ENCODE results near the gene SMIM36. TPM values are rescaled to one million over a fixed set of nuclear protein-coding genes. Genes with fewer than 3 reads are reported as not detected.

Gene SMIM36
- total and polyA plus RNA-seq, 2 experiments from 2014 or later: not detected

DNA sequence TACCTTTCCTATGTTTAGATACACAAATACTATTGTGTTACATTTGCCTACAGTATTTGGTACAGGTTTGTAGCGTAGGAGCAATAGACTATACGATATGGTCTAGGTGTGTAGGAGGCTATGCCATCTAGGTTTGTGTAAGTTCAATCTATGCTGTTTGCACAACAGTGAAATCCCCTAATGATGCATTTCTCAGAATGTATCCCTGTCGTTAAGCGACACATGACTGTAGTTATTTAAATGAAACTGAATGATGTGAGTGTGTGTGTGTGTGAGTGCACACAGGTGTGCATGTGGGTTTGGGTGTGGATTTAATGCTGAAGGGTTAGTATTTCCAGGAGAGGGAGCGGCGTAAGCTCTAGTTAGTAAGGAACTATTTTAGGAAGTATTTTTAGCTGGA, 34.6 kb upstream of the SMIM36 start:
- no peak for TF ChIP-seq POLR2AphosphoS5 (IDR thresholded peaks at IDR 0.05; ENCODE audit: low read depth)
- no peak for TF ChIP-seq ZNF331 (CRISPR knock-in tag; IDR thresholded peaks at IDR 0.05; ENCODE audit: low read depth)
- TF ChIP-seq CREB1 (CRISPR knock-in tag; IDR thresholded peaks at IDR 0.05; ENCODE audit: low read depth): no peak
- no peak for TF ChIP-seq EZH2phosphoT487 (IDR thresholded peaks at IDR 0.05; ENCODE audit: unreplicated experiment)
- no peak for TF ChIP-seq JUNB (IDR thresholded peaks at IDR 0.05; ENCODE audit: unreplicated experiment)
- TF ChIP-seq REST (IDR thresholded peaks at IDR 0.05; ENCODE audit: unreplicated experiment): no peak
- no peak for TF ChIP-seq STAT1 (IDR thresholded peaks at IDR 0.05; ENCODE audit: unreplicated experiment)
- no peak for TF ChIP-seq EZH2 (IDR thresholded peaks at IDR 0.05; ENCODE audit: low read depth, unreplicated experiment)
- TF ChIP-seq NANOG (IDR thresholded peaks at IDR 0.05; ENCODE audit: borderline replicate concordance): no peak
- TF ChIP-seq ZNF114 (CRISPR knock-in tag; IDR thresholded peaks at IDR 0.05): no peak
- TF ChIP-seq, protein P1, sequence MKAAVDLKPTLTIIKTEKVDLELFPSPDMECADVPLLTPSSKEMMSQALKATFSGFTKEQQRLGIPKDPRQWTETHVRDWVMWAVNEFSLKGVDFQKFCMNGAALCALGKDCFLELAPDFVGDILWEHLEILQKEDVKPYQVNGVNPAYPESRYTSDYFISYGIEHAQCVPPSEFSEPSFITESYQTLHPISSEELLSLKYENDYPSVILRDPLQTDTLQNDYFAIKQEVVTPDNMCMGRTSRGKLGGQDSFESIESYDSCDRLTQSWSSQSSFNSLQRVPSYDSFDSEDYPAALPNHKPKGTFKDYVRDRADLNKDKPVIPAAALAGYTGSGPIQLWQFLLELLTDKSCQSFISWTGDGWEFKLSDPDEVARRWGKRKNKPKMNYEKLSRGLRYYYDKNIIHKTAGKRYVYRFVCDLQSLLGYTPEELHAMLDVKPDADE (IDR thresholded peaks at IDR 0.05): no peak
- TF ChIP-seq, protein P2, sequence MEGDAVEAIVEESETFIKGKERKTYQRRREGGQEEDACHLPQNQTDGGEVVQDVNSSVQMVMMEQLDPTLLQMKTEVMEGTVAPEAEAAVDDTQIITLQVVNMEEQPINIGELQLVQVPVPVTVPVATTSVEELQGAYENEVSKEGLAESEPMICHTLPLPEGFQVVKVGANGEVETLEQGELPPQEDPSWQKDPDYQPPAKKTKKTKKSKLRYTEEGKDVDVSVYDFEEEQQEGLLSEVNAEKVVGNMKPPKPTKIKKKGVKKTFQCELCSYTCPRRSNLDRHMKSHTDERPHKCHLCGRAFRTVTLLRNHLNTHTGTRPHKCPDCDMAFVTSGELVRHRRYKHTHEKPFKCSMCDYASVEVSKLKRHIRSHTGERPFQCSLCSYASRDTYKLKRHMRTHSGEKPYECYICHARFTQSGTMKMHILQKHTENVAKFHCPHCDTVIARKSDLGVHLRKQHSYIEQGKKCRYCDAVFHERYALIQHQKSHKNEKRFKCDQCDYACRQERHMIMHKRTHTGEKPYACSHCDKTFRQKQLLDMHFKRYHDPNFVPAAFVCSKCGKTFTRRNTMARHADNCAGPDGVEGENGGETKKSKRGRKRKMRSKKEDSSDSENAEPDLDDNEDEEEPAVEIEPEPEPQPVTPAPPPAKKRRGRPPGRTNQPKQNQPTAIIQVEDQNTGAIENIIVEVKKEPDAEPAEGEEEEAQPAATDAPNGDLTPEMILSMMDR (conservative IDR thresholded peaks at IDR 0.05; ENCODE audit: low read depth in 2 of 2): no peak
- no peak for TF ChIP-seq ZNF462 (CRISPR knock-in tag; IDR thresholded peaks at IDR 0.05)
- no peak overlapping the region for H2AFZ ChIP-seq
- ATAC-seq (no peak), DNase-seq (ENCODE audit: low spot score) (no peak)
- Mint-ChIP-seq H3K27ac (no peak overlapping the region), H3K4me1 (no peaks in the 10 kb centered on the region), H3K4me3 (no peak overlapping the region), H3K27me3 (ENCODE audit: insufficient read depth, low read depth, poor library complexity) (no peaks in the 10 kb centered on the region), H3K9me3 (peaks cover 5% of the 10 kb centered on the region; the same call in 2 of the 3 replicates), H3K36me3 (ENCODE audit: low read depth) (no peaks in the 10 kb centered on the region; the same call in 2 of the 3 replicates)
- no peaks in the 10 kb centered on the region for H3F3A ChIP-seq (replicated peaks; ENCODE audit: low read depth)
- no peaks in the 10 kb centered on the region for H3K27me3 ChIP-seq (ENCODE audit: insufficient read depth)
- no peak overlapping the region for H3K27ac ChIP-seq (ENCODE audit: low read depth)
- no peaks in the 10 kb centered on the region for H3K9me2 ChIP-seq (ENCODE audit: insufficient read depth)
- H3K4me1 ChIP-seq (ENCODE audit: insufficient read depth): no peaks in the 10 kb centered on the region
- no peak overlapping the region for H3K4me3 ChIP-seq
- H3K36me3 ChIP-seq (ENCODE audit: insufficient read depth): no peaks in the 10 kb centered on the region
- no peaks in the 10 kb centered on the region for H4K20me1 ChIP-seq (replicated peaks; ENCODE audit: insufficient read depth)
- no peak overlapping the region for H3K4me2 ChIP-seq
- H3K79me2 ChIP-seq (replicated peaks; ENCODE audit: insufficient read depth): no peaks in the 10 kb centered on the region
